ENCODE data around the gene ELP1. TPM values are rescaled to one million over a fixed set of nuclear protein-coding genes. Genes with fewer than 3 reads are reported as not detected.
"Not testable (repeated sequence)": the region's sequence is repeated elsewhere in the genome, so short reads cannot be mapped to it uniquely, and the experiment has no call there.

ELP1 gene
- total RNA-seq, 1 experiment from 2014 or later = 36.9 TPM

- ChIA-PET CTCF (interaction anchor here (1.6 kb wide), 1 partner anchor 57 kb away, joined by 4 read pairs; no protein-coding TSS in a partner anchor), POLR2A (interaction anchor here (1.1 kb wide), 1 partner anchor 60 kb away, joined by 3 read pairs; no protein-coding TSS in a partner anchor)
- H3K36me3 Mint-ChIP-seq (ENCODE audit: insufficient read depth, unreplicated experiment) = peaks cover 94% of the 10 kb centered on the region
- intact Hi-C loops (cut with micrococcal nuclease) = no loop called here
- no peak overlapping the region for H3K27ac Mint-ChIP-seq (ENCODE audit: low read depth, unreplicated experiment)
- no peaks in the 10 kb centered on the region for H3K9me3 Mint-ChIP-seq (ENCODE audit: unreplicated experiment)
- BruUV-seq (replicated peaks) = no TSS peak
- no peak for TF ChIP-seq CTCF (IDR thresholded peaks at IDR 0.05; ENCODE audit: unreplicated experiment)
- no peaks in the 10 kb centered on the region for H3K27me3 Mint-ChIP-seq (ENCODE audit: insufficient read depth, unreplicated experiment)
- DNase-seq (ENCODE audit: unreplicated experiment) = no peak
- H3K4me3 Mint-ChIP-seq (ENCODE audit: unreplicated experiment) = no peak overlapping the region
- H3K4me1 Mint-ChIP-seq (ENCODE audit: insufficient read depth, unreplicated experiment) = no peaks in the 10 kb centered on the region
These were observed 36.4 kb downstream of the ELP1 start for GRCh38 chr9:108897324-108898096.

GRCh38 chr9:108894225-108894997 lies 39.5 kb downstream of the ELP1 start:
- Mint-ChIP-seq H3K27me3 (ENCODE audit: insufficient read depth, unreplicated experiment) (no peaks in the 10 kb centered on the region), H3K27ac (ENCODE audit: low read depth, unreplicated experiment) (no peak overlapping the region), H3K36me3 (ENCODE audit: insufficient read depth, unreplicated experiment) (peaks cover 96% of the 10 kb centered on the region), H3K4me3 (ENCODE audit: unreplicated experiment) (no peak overlapping the region), H3K9me3 (ENCODE audit: unreplicated experiment) (no peaks in the 10 kb centered on the region), H3K4me1 (ENCODE audit: insufficient read depth, unreplicated experiment) (no peaks in the 10 kb centered on the region)
- BruUV-seq (replicated peaks) = no TSS peak
- POLR2A ChIA-PET = interaction anchor here (0.6 to 0.9 kb wide), 2 partner anchors 10 to 36 kb away, joined by 3 to 4 read pairs; no protein-coding TSS in a partner anchor
- no peak for TF ChIP-seq CTCF (IDR thresholded peaks at IDR 0.05; ENCODE audit: unreplicated experiment)
- DNase-seq (ENCODE audit: unreplicated experiment) = no peak
- intact Hi-C loops (cut with micrococcal nuclease) = no loop called here
- CTCF ChIA-PET = interaction anchor here (0.6 kb wide), 1 partner anchor 73 kb away, joined by 3 read pairs; no protein-coding TSS in a partner anchor

- intact Hi-C loops (cut with micrococcal nuclease) = loop anchor here (5.0 kb wide), 1 partner anchor 37 kb away; no protein-coding TSS in a partner anchor
- Mint-ChIP-seq H3K36me3 (ENCODE audit: insufficient read depth, unreplicated experiment) (peaks cover 58% of the 10 kb centered on the region), H3K4me3 (ENCODE audit: unreplicated experiment) (no peak overlapping the region), H3K27me3 (ENCODE audit: insufficient read depth, unreplicated experiment) (no peaks in the 10 kb centered on the region), H3K9me3 (ENCODE audit: unreplicated experiment) (no peaks in the 10 kb centered on the region), H3K4me1 (ENCODE audit: insufficient read depth, unreplicated experiment) (peaks cover 18% of the 10 kb centered on the region), H3K27ac (ENCODE audit: low read depth, unreplicated experiment) (no peak overlapping the region)
- DNase-seq (ENCODE audit: unreplicated experiment) = peak; percentile 4
- ChIA-PET POLR2A (interaction anchor here (0.7 kb wide), 1 partner anchor 294 kb away, joined by 3 read pairs; no protein-coding TSS in a partner anchor), CTCF (interaction anchor here (0.6 to 1.2 kb wide), 8 partner anchors 10 to 145 kb away, joined by 3 to 7 read pairs (median 3); no protein-coding TSS in a partner anchor)
- TF ChIP-seq CTCF (IDR thresholded peaks at IDR 0.05; ENCODE audit: unreplicated experiment) = no peak
- BruUV-seq (replicated peaks) = no TSS peak
These were observed 44.3 kb downstream of the ELP1 start for GRCh38 chr9:108889649-108890067.

- not testable (repeated sequence) for H3K27me3 Mint-ChIP-seq (ENCODE audit: insufficient read depth, unreplicated experiment); H3K9me3 Mint-ChIP-seq (ENCODE audit: unreplicated experiment); BruUV-seq (replicated peaks); H3K4me3 Mint-ChIP-seq (ENCODE audit: unreplicated experiment)
- Mint-ChIP-seq H3K27ac (ENCODE audit: low read depth, unreplicated experiment) (peak overlapping the region; percentile 35), H3K4me1 (ENCODE audit: insufficient read depth, unreplicated experiment) (peaks cover 18% of the 10 kb centered on the region), H3K36me3 (ENCODE audit: insufficient read depth, unreplicated experiment) (peaks cover 43% of the 10 kb centered on the region)
- ChIA-PET CTCF (interaction anchor here (0.6 to 1.6 kb wide), 2 partner anchors 36 to 47 kb away, joined by 3 to 6 read pairs; partner anchors contain the start of genes ABITRAM and ELP1), POLR2A (interaction anchor here (1.0 to 2.0 kb wide), 3 partner anchors 17 to 26 kb away, joined by 3 to 11 read pairs (median 3); no protein-coding TSS in a partner anchor)
- DNase-seq (ENCODE audit: unreplicated experiment) = peak; percentile 15
- intact Hi-C loops (cut with micrococcal nuclease) = loop anchor here (5.0 kb wide), 1 partner anchor 34 kb away; no protein-coding TSS in a partner anchor
These were observed 47.2 kb downstream of the ELP1 start for GRCh38 chr9:108886594-108887271.
